ENCODE measurements around the gene RFX4.

RFX4 gene

DNA sequence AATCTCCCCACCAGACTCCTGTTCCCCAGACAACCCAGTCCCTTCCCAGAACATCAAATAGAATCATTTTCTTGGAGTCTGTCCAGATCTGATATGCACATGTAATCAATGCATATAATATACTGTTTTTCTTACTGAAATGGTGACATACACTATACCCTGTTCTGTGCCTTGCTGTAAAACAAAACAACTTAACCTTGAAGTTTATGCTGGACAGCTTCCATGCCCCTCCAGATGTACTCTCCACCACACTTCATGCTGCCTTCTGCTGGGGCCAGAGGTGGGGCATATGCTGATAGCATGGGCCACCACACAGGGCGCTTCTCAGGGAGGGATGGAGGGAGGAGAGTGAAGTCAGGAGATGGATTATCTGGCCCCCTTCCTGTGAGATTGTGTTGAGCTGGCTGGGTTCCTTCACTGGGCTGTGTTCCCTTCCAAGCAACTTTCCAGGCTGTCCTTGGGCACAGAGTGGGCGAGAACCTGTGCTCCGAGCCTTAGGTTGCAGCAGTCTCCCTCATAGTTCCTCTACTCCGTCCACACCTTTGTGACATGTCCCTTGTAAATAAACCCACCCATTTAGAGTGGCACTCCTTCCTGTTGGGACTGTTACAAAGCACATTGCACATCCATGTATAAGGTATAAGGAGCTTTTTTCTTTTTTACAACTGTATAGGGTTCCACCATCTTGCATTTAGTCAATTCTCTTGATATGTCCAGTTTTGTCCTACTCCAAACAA lies 114.0 kb downstream of the RFX4 start:
- TF ChIP-seq, protein P1, sequence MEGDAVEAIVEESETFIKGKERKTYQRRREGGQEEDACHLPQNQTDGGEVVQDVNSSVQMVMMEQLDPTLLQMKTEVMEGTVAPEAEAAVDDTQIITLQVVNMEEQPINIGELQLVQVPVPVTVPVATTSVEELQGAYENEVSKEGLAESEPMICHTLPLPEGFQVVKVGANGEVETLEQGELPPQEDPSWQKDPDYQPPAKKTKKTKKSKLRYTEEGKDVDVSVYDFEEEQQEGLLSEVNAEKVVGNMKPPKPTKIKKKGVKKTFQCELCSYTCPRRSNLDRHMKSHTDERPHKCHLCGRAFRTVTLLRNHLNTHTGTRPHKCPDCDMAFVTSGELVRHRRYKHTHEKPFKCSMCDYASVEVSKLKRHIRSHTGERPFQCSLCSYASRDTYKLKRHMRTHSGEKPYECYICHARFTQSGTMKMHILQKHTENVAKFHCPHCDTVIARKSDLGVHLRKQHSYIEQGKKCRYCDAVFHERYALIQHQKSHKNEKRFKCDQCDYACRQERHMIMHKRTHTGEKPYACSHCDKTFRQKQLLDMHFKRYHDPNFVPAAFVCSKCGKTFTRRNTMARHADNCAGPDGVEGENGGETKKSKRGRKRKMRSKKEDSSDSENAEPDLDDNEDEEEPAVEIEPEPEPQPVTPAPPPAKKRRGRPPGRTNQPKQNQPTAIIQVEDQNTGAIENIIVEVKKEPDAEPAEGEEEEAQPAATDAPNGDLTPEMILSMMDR (IDR thresholded peaks at IDR 0.05; ENCODE audit: control insufficient read depth, extremely low read depth, insufficient read depth) = no peak
- DNase-seq (ENCODE audit: low read depth) = no peak

DNA sequence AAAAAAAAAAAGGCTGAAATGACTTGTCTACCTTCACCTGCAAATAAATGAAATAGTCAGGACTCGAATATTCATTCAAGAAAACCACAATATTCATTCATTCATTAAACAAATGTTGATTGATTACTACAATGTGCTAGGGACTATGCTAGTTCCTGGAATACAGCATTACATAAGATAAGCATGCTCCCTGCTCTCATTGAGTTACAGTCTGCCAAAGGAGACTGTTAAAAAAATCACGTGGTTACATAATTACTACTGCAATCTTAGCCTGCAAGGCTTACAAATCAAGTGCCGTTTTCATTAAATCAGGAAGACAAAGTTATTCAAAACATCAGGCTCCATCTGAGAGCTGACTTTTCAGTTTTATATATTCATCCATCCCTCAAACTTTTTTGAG lies 121.3 kb downstream of the RFX4 start:
- TF ChIP-seq, protein P1 (IDR thresholded peaks at IDR 0.05; ENCODE audit: control insufficient read depth, extremely low read depth, insufficient read depth) = no peak
- no peak overlapping the region for H3K4me3 ChIP-seq (ENCODE audit: low read depth, low read length)
- no peak for DNase-seq (ENCODE audit: low read depth)

More for the DNA sequence above, 114.0 kb downstream of the RFX4 start:
- H3K4me3 ChIP-seq (ENCODE audit: low read depth, low read length) = no peak overlapping the region

DNA sequence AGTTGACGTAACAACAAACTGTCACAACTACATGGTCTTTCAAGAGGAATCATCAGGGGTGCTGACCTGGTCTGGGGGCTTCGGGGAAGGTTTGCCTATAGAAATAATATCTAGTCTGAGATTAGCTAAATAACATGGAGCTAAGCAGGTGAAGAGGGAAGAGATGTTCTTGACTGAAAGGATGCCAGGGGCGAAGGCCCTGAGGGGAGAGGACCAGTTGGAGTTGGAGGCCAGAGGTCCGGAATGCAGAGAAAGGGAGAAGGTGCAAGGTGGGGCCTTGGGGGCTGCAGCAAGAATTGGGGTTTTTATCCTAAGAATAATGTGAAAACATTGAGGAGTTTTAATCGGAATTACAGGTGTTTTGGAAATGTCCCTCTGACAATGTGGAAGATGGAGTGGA lies 123.2 kb downstream of the RFX4 start:
- H3K4me3 ChIP-seq (ENCODE audit: low read depth, low read length) = no peak overlapping the region
- TF ChIP-seq, protein P1 (IDR thresholded peaks at IDR 0.05; ENCODE audit: control insufficient read depth, extremely low read depth, insufficient read depth) = no peak
- DNase-seq (ENCODE audit: low read depth) = no peak

DNA sequence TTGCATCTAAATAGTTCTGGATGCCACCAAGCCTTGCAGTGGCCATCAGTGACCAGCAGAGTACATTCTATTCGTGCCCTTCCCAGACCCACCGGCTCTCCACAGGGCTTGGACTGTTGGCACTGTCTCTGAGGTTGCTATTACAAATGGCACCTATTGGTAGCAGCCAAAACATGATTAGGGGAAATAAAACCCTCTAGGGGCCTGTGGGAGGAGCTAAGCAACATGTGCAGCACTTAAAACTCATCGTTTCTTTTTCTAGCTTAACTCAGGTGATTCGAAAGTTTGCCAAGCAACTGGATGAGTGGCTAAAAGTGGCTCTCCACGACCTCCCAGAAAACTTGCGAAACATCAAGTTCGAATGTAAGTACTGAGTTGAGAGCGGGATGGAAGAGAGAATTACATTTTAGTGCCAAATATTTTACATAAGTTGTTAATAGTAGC lies 126.3 kb downstream of the RFX4 start:
- no peak overlapping the region for H3K4me3 ChIP-seq (ENCODE audit: low read depth, low read length)
- TF ChIP-seq, protein P1 (IDR thresholded peaks at IDR 0.05; ENCODE audit: control insufficient read depth, extremely low read depth, insufficient read depth) = peak; percentile 7; the same call in 1 of the 2 replicates
- DNase-seq (ENCODE audit: low read depth) = no peak

DNA sequence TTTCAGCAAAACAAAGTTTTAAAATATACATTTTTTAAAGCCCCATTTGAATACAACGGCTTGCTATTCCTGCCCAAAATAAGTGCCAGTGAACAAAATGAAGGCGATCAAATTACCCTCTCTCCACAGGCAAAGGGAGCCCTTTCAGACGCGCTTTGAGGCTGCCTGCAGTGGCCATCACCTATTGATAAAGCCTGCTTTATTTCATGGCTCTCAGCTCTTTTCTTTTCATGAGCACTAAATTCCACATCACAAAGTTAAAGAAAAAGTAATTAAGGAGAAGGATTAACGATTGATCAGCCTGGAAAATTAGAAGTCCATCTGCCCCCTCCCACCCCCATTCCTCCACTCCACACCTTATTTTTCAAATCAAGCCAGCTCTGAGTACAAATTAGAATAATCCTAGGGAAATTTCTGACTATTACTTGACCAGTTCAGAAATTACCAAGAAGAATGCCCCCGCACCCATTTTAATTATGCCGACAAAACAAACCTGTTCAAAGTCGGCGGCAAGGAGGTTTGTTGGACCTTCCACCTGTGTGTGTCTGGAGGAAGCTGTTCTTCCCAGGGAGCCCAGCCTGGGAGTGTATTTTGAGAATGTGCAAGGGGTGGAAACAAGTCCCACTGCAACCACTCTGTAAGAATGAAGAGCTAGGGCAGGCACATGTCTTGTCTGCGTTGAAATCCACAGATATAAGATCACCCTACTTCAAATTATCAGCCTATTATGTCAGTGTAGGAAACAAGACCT lies 127.5 kb downstream of the RFX4 start:
- H3K4me3 ChIP-seq (ENCODE audit: low read depth, low read length) = no peak overlapping the region
- TF ChIP-seq, protein P1 (IDR thresholded peaks at IDR 0.05; ENCODE audit: control insufficient read depth, extremely low read depth, insufficient read depth) = no peak
- no peak for DNase-seq (ENCODE audit: low read depth)

DNA sequence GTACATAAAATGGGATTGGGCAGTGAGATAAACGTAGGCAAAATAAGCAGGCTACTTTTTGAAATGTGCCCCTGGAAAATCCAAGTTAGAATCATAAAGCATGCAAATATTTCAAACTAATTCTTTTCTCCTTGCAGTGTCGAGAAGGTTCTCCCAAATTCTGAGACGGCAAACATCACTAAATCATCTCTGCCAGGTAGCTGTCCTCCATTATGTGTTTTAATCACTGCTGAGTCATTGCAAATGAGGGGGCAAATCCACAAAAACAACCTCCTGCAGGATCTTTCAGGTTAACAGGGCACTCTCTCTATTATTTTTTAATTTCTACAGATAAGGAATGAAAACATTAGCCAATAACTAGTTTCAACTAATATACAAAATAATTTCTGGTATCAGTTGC lies 128.5 kb downstream of the RFX4 start:
- TF ChIP-seq, protein P1 (IDR thresholded peaks at IDR 0.05; ENCODE audit: control insufficient read depth, extremely low read depth, insufficient read depth) = no peak
- no peak for DNase-seq (ENCODE audit: low read depth)
- H3K4me3 ChIP-seq (ENCODE audit: low read depth, low read length) = no peak overlapping the region
